ENCODE results near the gene CAMTA2. TPM values are rescaled to one million over a fixed set of nuclear protein-coding genes. Genes with fewer than 3 reads are reported as not detected.
A peak's percentile ranks its signal among the peaks of the same experiment; 100 is the strongest.

The CAMTA2 gene
- total RNA-seq, 2 experiments from 2014 or later: 91.5 to 99.0 TPM

GRCh38 chr17:5019475-5019956, 32.0 kb upstream of the CAMTA2 start:
- Mint-ChIP-seq H3K27ac (peak overlapping the region; percentile 44), H3K36me3 (ENCODE audit: low read depth) (peaks cover 24% of the 10 kb centered on the region), H3K4me3 (no peak overlapping the region), H3K4me1 (ENCODE audit: low read depth) (peaks cover 15% of the 10 kb centered on the region), H3K9me3 (no peaks in the 10 kb centered on the region), H3K27me3 (no peaks in the 10 kb centered on the region)
- POLR2A ChIA-PET: interaction anchor here (1.0 to 1.8 kb wide), 4 partner anchors 28 to 114 kb away, joined by 3 to 7 read pairs (median 4); no protein-coding TSS in a partner anchor
- DNase-seq (peak; percentile 73), ATAC-seq (peak; percentile 98)
- CTCF ChIA-PET: interaction anchor here (0.7 to 3.0 kb wide), 9 partner anchors 9 to 105 kb away, joined by 3 to 18 read pairs (median 4); no protein-coding TSS in a partner anchor
- intact Hi-C loops (cut with micrococcal nuclease): no loop called here
- TF ChIP-seq CTCF (IDR thresholded peaks at IDR 0.05): peak; percentile 45

- H3K9me3 Mint-ChIP-seq: no peaks in the 10 kb centered on the region
- POLR2A ChIA-PET: no interaction called here
- H3K27me3 Mint-ChIP-seq: no peaks in the 10 kb centered on the region
- H3K36me3 Mint-ChIP-seq (ENCODE audit: low read depth): peaks cover 20% of the 10 kb centered on the region
- ATAC-seq: no peak
- CTCF ChIA-PET: no interaction called here
- TF ChIP-seq CTCF (IDR thresholded peaks at IDR 0.05): no peak
- H3K27ac Mint-ChIP-seq: no peak overlapping the region
- H3K4me1 Mint-ChIP-seq (ENCODE audit: low read depth): peaks cover 19% of the 10 kb centered on the region
- intact Hi-C loops (cut with micrococcal nuclease): no loop called here
- no peak for DNase-seq
- no peak overlapping the region for H3K4me3 Mint-ChIP-seq
Observed at GRCh38 chr17:5014357-5014756, 26.9 kb upstream of the CAMTA2 start.

- POLR2A ChIA-PET: interaction anchor here (1.5 kb wide), 1 partner anchor 36 kb away, joined by 3 read pairs; no protein-coding TSS in a partner anchor
- peaks cover 11% of the 10 kb centered on the region for H3K4me1 Mint-ChIP-seq (ENCODE audit: low read depth)
- intact Hi-C loops (cut with micrococcal nuclease): no loop called here
- no peak for TF ChIP-seq CTCF (IDR thresholded peaks at IDR 0.05)
- DNase-seq: peak; percentile 57
- H3K36me3 Mint-ChIP-seq (ENCODE audit: low read depth): peaks cover 25% of the 10 kb centered on the region
- peak overlapping the region; percentile 49 for H3K27ac Mint-ChIP-seq
- no peak overlapping the region for H3K4me3 Mint-ChIP-seq
- CTCF ChIA-PET: interaction anchor here (1.3 kb wide), 1 partner anchor 14 kb away, joined by 3 read pairs; the partner anchor contains the start of gene KIF1C
- no peaks in the 10 kb centered on the region for H3K27me3 Mint-ChIP-seq
- peak; percentile 90 for ATAC-seq
- no peaks in the 10 kb centered on the region for H3K9me3 Mint-ChIP-seq
Observed at GRCh38 chr17:5011928-5012327, 24.5 kb upstream of the CAMTA2 start.

GRCh38 chr17:5003214-5003867, 15.9 kb upstream of the CAMTA2 start:
- TF ChIP-seq CTCF (IDR thresholded peaks at IDR 0.05): no peak
- Mint-ChIP-seq H3K27me3 (no peaks in the 10 kb centered on the region), H3K36me3 (ENCODE audit: low read depth) (peaks cover 42% of the 10 kb centered on the region), H3K4me3 (no peak overlapping the region), H3K9me3 (no peaks in the 10 kb centered on the region), H3K4me1 (ENCODE audit: low read depth) (peaks cover 9% of the 10 kb centered on the region), H3K27ac (no peak overlapping the region)
- CTCF ChIA-PET: no interaction called here
- DNase-seq: no peak
- POLR2A ChIA-PET: no interaction called here
- no peak for ATAC-seq
- intact Hi-C loops (cut with micrococcal nuclease): no loop called here

- H3K9me3 Mint-ChIP-seq: no peaks in the 10 kb centered on the region
- CTCF ChIA-PET: no interaction called here
- H3K27ac Mint-ChIP-seq: no peak overlapping the region
- TF ChIP-seq CTCF (IDR thresholded peaks at IDR 0.05): no peak
- ATAC-seq: no peak
- DNase-seq: no peak
- peaks cover 35% of the 10 kb centered on the region for H3K36me3 Mint-ChIP-seq (ENCODE audit: low read depth)
- intact Hi-C loops (cut with micrococcal nuclease): no loop called here
- peaks cover 9% of the 10 kb centered on the region for H3K4me1 Mint-ChIP-seq (ENCODE audit: low read depth)
- no peaks in the 10 kb centered on the region for H3K27me3 Mint-ChIP-seq
- POLR2A ChIA-PET: interaction anchor here (0.7 to 0.9 kb wide), 2 partner anchors 14 to 15 kb away, joined by 3 to 4 read pairs; no protein-coding TSS in a partner anchor
- H3K4me3 Mint-ChIP-seq: no peak overlapping the region
Observed at GRCh38 chr17:5002121-5002788, 14.8 kb upstream of the CAMTA2 start.
